Activated CD8-positive, alpha-beta memory T cell treated with anti-CD3 and anti-CD28 coated beads, Interleukin-2, amount 50 U/mL, for 4 hours (primary cell): ENCODE measurements around the gene GAPDHS.

Experiments used
- DNase-seq: peaks from one replicate; pipeline ENCODE4 v3.0.0-alpha.2; 2020

GAPDHS gene

GRCh38 chr19:35511337-35511736 is 21.9 kb upstream of the GAPDHS start:
- DNase-seq: no peak

DNA sequence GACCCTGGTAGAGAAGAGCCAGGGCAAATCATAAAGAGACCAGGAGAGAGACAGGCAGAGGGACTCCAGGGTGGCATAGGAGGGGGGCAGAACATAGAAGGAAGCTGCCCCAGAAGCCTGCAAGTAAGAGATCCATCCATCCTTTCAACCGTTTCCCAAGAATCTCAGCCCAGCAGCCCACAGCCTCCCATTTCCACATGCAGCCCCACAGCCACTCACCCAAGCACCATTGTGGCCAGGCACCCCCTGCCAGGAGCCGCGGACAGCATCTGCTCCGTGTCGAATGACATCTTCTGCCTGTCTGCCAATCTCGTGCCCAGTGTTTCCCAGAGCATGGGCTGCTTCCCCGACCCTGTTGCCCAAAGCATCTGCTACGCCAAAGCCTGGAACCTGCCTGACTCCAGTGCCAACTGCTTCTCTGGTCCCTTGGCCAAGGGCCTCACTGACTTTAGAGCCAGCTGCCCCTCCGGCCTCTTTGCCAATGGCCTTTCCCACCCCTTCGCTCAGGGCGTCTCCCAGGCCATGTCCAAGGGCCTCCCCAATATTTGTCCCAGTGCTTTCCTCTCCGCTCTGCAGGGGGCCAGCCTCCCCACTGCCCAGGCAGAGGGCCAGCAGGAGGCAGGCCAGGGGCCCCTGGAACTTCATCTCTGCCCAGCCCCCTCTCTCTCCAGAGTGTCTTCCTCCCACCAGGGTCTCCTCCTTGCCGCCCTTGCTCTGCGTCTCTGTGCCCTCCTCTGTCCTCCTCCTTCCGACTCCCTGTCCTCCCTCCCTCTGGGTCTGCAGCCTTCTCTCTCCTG is 20.2 kb upstream of the GAPDHS start:
- DNase-seq: no peak

- DNase-seq: no peak
These were observed 19.5 kb upstream of the GAPDHS start, which contains the start of gene DMKN for GRCh38 chr19:35513628-35514281. Gene DMKN, minus strand, starts transcription at chr19:35513649. Its CDS starts 174 bp downstream, at chr19:35513475.

DNA sequence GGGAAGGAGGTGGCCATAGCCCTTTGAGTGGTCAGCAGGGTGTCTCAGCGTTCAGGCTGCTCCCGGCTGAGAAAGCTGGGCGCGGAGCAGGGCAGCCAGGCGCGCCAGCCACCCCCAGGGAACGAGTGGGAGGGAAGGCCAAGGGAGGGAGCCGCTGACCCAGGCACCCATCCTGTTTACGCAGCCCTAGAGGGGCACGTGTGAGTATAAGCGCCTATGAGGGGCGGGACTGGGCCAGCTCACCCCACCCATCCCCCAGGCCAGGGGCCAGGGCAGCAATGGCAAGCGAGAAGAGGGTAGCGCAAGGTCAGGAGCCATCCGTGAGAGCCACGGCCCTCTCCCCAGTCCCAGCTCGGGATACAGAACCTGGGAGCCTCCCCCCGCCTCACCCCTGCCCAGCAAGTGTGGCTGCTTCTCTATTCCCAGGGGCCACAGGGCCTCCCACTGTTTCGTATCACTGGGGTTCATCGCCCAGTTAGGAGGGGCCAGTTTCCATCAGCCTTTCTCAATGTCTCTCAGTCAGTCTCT is 18.9 kb upstream of the GAPDHS start:
- DNase-seq: no peak

- no peak for DNase-seq
These were observed 16.9 kb upstream of the GAPDHS start for GRCh38 chr19:35516310-35516709.

GRCh38 chr19:35517342-35517741 is 15.9 kb upstream of the GAPDHS start:
- DNase-seq: no peak

DNA sequence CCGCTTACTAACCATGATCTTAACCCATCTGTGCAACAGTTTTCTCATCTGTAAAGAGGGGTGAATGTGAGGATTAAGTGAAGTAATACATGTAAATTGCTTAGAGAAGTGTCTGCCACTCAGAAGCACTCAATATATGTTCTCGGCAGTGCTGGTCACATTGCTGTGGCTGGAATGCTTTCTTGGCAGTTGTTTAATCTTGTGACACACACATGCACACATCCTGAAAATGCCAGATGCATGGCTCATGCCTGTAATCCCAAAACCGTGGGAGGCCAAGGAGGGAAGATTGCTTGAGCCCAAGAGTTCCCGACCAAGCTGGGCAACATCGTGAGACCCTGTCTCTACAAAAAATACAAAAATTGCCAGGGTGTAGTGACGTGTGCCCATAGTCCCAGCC is 14.9 kb upstream of the GAPDHS start:
- DNase-seq: no peak

DNA sequence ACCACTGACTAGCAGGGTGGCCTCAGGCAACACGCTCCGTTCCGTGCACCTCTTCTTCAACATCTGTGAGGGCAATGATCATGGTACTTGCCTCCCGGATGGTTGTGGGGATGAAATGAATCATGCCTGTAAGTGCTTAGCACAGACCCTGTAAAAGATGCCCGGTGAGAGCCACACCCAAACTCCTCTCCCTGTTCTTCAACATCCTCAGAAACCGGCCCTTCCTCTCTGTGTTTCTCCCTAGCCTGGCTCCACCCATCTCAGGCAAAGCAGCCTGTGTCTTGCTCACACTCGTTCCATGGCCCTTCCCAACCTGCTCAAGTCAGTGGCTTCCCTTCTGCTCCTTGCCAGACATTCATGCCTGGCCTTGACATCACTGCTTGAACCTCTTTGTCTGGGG is 14.0 kb upstream of the GAPDHS start:
- DNase-seq: no peak

- DNase-seq: no peak
These were observed 12.0 kb upstream of the GAPDHS start for GRCh38 chr19:35521124-35521743.

DNA sequence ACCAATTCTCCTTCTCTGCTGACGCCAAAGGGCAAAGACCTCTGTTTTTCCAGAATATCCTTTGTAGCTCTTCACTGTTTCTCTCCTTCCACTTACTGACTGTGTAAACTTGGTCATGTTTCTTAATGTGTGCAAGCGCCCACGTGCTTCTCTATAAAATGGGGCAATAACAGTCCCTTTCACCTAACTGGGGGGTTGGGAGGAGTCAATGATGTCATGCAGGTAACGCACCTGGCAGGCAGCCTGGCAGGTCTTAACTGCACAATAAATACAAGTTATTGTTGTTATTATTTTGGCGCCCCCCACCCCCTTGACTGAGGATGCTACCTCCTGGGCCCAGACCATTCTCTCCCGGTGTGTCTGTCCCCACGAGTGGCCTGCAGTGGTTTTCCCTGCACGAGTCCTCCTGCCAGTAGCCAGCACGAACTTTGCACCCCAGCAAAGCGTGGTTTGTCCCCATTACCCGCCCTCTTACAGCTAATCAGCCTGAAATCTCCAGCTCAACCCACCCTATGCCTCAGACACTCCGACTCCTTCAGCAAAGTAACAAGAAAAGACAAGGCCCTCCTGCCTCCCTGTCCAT is 10.4 kb upstream of the GAPDHS start:
- no peak for DNase-seq

DNA sequence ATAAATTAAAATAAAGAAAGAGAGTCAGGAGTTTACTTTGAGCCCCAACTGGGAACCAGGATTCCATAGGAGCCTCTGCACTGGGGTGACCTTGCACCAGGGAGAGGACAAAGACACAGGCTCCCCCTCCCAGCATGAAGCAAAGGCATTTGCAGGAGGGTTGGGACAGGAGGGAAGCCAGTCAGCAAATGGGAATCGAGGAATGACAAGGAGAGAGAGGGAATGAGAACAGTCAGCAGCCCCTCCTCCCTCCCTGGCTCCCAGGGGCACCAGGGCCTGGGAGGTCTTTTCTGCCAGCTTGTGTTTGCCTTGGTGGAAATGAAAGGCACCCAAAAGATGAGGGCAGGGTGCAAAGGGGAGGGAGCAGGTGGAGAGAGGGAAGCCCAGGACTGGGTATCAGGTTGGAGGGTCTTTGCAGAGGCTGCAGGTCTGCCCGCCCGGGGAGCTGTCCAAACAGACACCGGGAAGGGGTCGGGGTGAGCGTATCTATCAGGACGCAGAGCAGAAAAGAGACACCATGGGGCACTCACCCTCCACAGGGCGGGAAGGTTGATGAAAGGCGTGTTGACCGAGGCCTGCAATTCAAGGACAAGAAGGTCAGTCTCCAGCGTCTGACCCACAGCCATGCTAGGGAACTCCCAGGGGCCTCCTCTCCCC is 8.9 kb upstream of the GAPDHS start:
- no peak for DNase-seq

GRCh38 chr19:35525873-35526272 is 7.4 kb upstream of the GAPDHS start:
- no peak for DNase-seq

DNA sequence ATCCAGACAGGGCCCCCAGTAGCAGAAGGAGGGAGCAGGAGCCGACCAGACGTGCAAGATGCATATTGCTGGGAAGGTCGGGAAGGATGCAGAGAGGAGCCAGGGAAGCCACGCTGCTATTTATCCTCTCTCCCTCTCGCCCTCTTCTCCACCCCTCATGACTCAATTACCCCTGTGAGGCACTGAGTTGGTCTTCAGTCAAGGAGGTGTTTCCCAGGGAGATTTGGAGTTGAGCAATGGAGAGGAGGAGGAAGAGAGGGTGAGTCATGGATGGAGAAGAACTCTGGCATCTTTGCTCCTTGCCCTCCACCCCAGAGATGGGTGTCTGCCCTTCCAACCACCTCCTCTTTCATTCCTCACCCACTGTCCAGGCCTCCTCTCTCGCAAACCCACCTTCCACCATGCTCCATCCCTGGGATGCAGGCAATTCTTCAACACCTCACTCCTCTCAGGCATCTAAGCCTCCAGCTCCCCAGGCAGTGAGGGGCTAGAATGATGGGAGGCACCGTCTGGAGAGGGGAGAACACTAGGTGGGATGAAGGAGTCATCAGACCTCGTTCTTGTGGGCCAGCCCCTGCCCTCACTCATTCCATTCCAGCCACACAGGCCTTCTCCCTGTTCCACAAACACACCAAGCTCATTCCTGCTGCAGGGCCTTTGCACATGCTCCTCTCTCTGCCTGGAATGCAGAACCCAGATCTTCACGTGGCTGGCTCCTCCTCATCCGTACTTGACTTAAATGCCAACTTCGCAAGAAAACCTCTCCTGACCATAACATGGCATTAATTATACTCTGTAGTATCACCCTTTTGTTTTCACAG is 4.8 kb upstream of the GAPDHS start, which contains the start of gene SBSN:
SBSN (minus strand) TSS at position 94 of the 821 bp plus-strand sequence; CDS start at position 64, 30 bp downstream.
- DNase-seq: no peak

- DNase-seq: no peak
These were observed 3.7 kb upstream of the GAPDHS start for GRCh38 chr19:35529241-35530218.

DNA sequence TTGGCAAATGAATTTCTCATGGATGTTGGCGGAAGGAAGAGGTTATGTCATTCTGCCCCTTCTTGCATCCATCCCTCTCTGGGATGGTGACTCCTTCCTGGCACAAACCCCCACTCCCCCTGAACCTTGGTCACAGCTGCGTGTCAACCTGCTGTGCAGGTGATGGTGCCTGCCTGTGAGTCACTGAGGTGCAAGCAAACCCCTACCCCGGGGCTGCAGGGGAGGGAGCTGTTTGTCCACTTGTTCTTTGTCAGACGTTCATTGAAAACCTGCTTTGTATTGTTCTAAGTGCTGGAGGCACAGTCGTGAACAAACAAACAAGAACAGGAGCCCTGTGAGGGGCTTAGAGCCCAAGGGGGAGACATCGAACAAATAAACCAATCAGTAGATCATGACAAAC is 2.0 kb upstream of the GAPDHS start:
- DNase-seq: no peak

DNA sequence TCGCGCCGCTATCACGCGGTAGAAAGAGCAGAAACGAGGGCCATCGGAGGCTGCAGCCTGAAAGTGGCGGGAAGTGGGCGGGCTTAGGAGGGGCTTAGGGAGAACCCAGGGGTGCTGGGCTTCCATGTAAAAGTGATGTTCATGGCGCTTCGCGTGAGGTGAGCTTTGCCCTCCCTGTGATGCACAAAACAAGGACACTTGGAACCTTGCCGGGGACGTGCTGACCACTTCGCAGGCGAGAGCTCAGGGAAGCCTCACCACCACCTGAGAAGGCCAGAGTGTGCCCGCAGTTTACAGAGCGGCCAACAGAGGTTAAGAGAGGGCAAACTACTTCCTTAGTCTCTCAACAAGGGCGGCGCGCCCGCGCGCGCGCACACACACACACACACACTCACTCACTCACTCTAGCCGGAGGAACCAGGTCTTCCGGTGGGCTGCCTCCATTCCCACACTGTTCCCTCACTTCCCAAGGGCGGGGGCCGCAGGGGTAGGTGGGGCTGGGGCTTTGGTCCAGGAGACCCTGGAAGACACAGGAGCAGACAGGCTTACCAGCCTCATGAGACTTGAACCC is 651 bp downstream of the GAPDHS start:
- DNase-seq: peak; percentile 44

- DNase-seq: no peak
These were observed 1.7 kb downstream of the GAPDHS start for GRCh38 chr19:35534803-35535480.

DNA sequence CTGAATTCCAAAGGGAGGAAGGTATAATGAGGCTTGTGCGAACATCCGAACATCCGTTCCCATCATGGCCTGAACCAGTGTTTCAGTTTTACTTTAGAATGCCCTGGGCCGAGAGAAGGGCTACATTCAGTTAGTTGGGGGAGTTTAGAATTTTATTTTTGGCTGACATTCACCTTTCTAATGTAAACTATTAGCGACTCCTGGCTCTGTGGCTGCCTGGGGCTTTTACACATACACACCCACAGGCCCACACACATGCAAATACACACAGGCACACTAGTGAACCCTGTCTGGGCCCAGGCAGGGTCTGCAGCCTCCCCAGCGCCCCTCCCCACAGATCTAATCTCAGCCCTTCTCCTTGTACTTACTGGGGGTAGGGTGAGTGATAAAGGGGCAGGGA is 6.1 kb downstream of the GAPDHS start:
- no peak for DNase-seq

- no peak for DNase-seq
These were observed 6.6 kb downstream of the GAPDHS start for GRCh38 chr19:35539850-35540249.
